ENCODE data around the gene ANO4. TPM values are rescaled to one million over a fixed set of nuclear protein-coding genes. Genes with fewer than 3 reads are reported as not detected.

Gene ANO4
- total RNA-seq, 2 experiments from 2014 or later: not detected

GRCh38 chr12:100800723-100801122 is 6.1 kb downstream of the ANO4 start:
- Mint-ChIP-seq H3K27me3 (peaks cover 1% of the 10 kb centered on the region), H3K36me3 (ENCODE audit: low read depth) (no peaks in the 10 kb centered on the region), H3K4me3 (no peak overlapping the region), H3K9me3 (no peaks in the 10 kb centered on the region), H3K27ac (no peak overlapping the region), H3K4me1 (ENCODE audit: low read depth) (no peaks in the 10 kb centered on the region)
- POLR2A ChIA-PET: no interaction called here
- intact Hi-C loops (cut with micrococcal nuclease): no loop called here
- ATAC-seq (no peak), DNase-seq (no peak)
- TF ChIP-seq, protein P1, sequence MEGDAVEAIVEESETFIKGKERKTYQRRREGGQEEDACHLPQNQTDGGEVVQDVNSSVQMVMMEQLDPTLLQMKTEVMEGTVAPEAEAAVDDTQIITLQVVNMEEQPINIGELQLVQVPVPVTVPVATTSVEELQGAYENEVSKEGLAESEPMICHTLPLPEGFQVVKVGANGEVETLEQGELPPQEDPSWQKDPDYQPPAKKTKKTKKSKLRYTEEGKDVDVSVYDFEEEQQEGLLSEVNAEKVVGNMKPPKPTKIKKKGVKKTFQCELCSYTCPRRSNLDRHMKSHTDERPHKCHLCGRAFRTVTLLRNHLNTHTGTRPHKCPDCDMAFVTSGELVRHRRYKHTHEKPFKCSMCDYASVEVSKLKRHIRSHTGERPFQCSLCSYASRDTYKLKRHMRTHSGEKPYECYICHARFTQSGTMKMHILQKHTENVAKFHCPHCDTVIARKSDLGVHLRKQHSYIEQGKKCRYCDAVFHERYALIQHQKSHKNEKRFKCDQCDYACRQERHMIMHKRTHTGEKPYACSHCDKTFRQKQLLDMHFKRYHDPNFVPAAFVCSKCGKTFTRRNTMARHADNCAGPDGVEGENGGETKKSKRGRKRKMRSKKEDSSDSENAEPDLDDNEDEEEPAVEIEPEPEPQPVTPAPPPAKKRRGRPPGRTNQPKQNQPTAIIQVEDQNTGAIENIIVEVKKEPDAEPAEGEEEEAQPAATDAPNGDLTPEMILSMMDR (IDR thresholded peaks at IDR 0.05): no peak
- CTCF ChIA-PET: no interaction called here

DNA sequence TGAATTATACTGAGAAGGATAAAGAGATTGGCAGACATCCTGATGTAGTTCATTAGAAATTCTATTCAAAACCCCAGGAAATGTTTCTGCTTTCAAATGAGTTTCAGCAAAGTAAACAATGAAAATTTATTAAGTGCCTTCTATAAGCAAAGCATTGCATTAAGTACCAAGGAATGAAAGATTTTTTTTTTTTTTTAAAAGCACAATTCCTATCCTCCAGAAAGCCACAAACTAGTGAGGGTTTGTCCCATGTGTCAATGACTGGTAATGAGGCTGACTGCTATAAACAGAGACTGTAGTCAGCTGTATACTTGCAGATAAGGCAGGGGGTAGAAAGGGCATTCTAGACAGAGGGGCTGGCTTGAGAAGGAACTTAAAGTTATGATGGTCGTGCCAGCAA is 6.7 kb downstream of the ANO4 start:
- CTCF ChIA-PET: no interaction called here
- ATAC-seq (no peak), DNase-seq (no peak)
- Mint-ChIP-seq H3K27ac (no peak overlapping the region), H3K4me3 (no peak overlapping the region), H3K9me3 (no peaks in the 10 kb centered on the region), H3K4me1 (ENCODE audit: low read depth) (no peaks in the 10 kb centered on the region), H3K36me3 (ENCODE audit: low read depth) (no peaks in the 10 kb centered on the region), H3K27me3 (peaks cover 1% of the 10 kb centered on the region)
- TF ChIP-seq, protein P1 (IDR thresholded peaks at IDR 0.05): no peak
- intact Hi-C loops (cut with micrococcal nuclease): no loop called here
- POLR2A ChIA-PET: no interaction called here

DNA sequence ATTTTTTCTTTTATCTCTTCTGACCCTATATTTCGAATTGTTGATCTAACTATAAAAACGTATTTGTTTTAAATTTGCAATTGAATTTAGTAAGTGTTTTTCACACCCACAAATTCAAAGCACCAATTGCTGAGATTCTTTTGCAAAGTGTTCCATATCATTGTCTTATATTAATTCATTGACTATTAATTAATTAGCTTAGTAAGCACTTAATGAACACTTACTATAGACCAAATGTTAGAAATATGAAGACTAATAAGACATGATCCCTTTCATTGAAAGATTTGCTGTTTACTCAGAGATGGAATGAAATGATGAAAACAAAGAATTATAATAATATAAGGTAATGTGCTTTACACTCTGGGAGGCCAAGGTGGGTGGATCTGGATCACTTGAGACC is 14.2 kb downstream of the ANO4 start:
- Mint-ChIP-seq H3K27me3 (no peaks in the 10 kb centered on the region), H3K36me3 (ENCODE audit: low read depth) (no peaks in the 10 kb centered on the region), H3K27ac (no peak overlapping the region), H3K4me1 (ENCODE audit: low read depth) (no peaks in the 10 kb centered on the region), H3K9me3 (peaks cover 3% of the 10 kb centered on the region), H3K4me3 (no peak overlapping the region)
- CTCF ChIA-PET: no interaction called here
- intact Hi-C loops (cut with micrococcal nuclease): no loop called here
- POLR2A ChIA-PET: no interaction called here
- ATAC-seq (no peak), DNase-seq (no peak)
- TF ChIP-seq, protein P1 (IDR thresholded peaks at IDR 0.05): no peak

DNA sequence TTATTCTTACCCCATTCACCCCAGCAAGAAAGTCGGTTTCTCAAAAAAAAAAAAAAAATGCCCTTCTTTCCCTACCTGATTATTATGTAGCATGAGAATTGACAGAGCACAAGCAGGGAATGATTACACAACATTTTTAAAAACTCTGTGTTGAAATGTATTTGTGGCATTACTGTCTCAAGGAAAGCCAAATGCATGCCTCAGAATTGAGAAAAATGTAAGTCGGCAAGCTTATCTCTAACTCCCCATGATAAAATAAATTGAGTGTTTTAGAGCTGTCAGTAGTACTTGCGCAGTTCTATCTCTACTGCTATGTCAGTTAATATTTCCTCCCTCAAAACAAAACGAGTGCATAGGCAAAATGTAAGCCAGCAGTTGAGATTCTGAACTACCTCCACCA is 25.7 kb downstream of the ANO4 start:
- no peaks in the 10 kb centered on the region for H3K4me1 Mint-ChIP-seq (ENCODE audit: low read depth)
- H3K27ac Mint-ChIP-seq: no peak overlapping the region
- H3K9me3 Mint-ChIP-seq: peaks cover 2% of the 10 kb centered on the region
- TF ChIP-seq, protein P1 (IDR thresholded peaks at IDR 0.05): no peak
- no peaks in the 10 kb centered on the region for H3K27me3 Mint-ChIP-seq
- ATAC-seq (no peak), DNase-seq (no peak)
- intact Hi-C loops (cut with micrococcal nuclease): no loop called here
- POLR2A ChIA-PET: no interaction called here
- H3K4me3 Mint-ChIP-seq: no peak overlapping the region
- CTCF ChIA-PET: no interaction called here
- H3K36me3 Mint-ChIP-seq (ENCODE audit: low read depth): no peaks in the 10 kb centered on the region

DNA sequence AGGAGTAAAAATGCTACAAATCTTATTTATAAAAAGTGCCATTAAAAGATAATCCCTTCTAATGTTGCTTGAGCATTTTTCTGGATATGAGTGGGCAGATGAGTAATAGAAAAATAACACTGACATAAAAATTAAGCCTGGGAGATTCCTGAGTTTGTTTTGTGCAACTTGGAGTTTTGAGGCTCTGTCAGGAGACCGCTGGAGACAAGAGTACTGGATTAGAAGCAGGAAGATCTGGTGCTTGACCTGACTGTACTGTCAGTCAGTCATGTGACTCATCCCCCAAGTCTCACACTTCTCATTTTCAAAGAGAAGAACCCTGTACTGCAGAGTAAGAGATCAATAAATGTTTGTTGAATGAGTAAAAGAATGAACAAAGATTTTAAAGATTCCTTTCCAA is 29.4 kb downstream of the ANO4 start:
- Mint-ChIP-seq H3K36me3 (ENCODE audit: low read depth) (no peaks in the 10 kb centered on the region), H3K27me3 (no peaks in the 10 kb centered on the region), H3K9me3 (peaks cover 2% of the 10 kb centered on the region), H3K4me1 (ENCODE audit: low read depth) (no peaks in the 10 kb centered on the region), H3K27ac (no peak overlapping the region), H3K4me3 (no peak overlapping the region)
- ChIA-PET POLR2A (no interaction called here), CTCF (no interaction called here)
- intact Hi-C loops (cut with micrococcal nuclease): no loop called here
- ATAC-seq (no peak), DNase-seq (no peak)
- TF ChIP-seq, protein P1 (IDR thresholded peaks at IDR 0.05): no peak

Measured in activated CD8-positive, alpha-beta T cell treated with anti-CD3 and anti-CD28 coated beads for 36 hours (primary cell).